ENCODE results near the gene GNG13. TPM values are rescaled to one million over a fixed set of nuclear protein-coding genes. Genes with fewer than 3 reads are reported as not detected.

Gene GNG13
- total and polyA plus RNA-seq, 2 experiments from 2014 or later = not detected

DNA sequence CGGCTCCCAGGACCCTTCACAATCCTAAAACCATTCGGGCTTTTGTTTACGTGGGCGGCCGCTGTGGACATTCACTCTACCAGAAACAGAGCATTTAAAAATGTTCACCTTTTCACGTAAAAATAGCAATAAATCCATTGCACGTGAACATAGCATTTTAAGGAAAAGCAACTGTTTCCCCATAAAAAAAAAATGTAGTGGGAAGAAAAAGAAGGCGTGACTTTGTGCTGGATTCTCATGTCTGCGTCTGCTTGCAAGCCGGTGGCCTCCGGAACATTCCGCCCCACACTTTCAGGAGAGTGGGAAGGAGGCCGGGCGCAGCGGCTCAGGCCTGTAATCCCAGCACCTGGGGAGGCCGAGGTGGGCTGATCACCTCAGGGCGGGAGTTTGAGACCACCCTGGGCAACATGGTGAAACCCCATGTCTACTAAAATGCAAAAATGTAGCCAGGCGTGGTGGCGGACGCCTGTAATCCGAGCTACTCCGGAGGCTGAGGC is 13.4 kb upstream of the GNG13 start:
- no peaks in the 10 kb centered on the region for H3K9me2 ChIP-seq (ENCODE audit: insufficient read depth)
- H3K4me1 ChIP-seq (ENCODE audit: insufficient read depth) = peaks cover 22% of the 10 kb centered on the region
- H3K4me3 ChIP-seq = peak overlapping the region; percentile 71
- H3K36me3 ChIP-seq (ENCODE audit: low read depth) = no peaks in the 10 kb centered on the region
- no peak overlapping the region for H3K27ac ChIP-seq
- DNase-seq = no peak
- H4K20me1 ChIP-seq (ENCODE audit: insufficient read depth) = no peaks in the 10 kb centered on the region
- TF ChIP-seq EZH2 (IDR thresholded peaks at IDR 0.05; ENCODE audit: insufficient read depth, poor library complexity, severe bottlenecking) (no peak), EZH2phosphoT487 (IDR thresholded peaks at IDR 0.05; ENCODE audit: insufficient read depth, low read depth) (no peak)
- H3F3A ChIP-seq (ENCODE audit: insufficient read depth) = 0 out of 2 replicates have a peak, but pooled peaks cover 5% of the 10 kb centered on the region
- peaks cover 17% of the 10 kb centered on the region; the same call in 1 of the 2 replicates for H3K27me3 ChIP-seq (replicated peaks; ENCODE audit: insufficient read depth)
- H3K9ac ChIP-seq = peak overlapping the region; percentile 69
- peaks cover 10% of the 10 kb centered on the region; the same call in 1 of the 2 replicates for H3K79me2 ChIP-seq (ENCODE audit: insufficient read depth)
- H3K9me3 ChIP-seq (ENCODE audit: low read depth) = no peaks in the 10 kb centered on the region
- in situ Hi-C loops (cut with MboI) = loop anchor here (25.0 kb wide), 1 partner anchor 248 kb away; the partner anchor contains the start of gene SSTR5
- peak overlapping the region; percentile 84 for H3K4me2 ChIP-seq (ENCODE audit: unreplicated experiment)
- 36 to 42% methylated on average over 22 of the region's 22 CpGs for WGBS, 2 experiments (ENCODE audit: low coverage in 1 of 2, low lambda C conversion rate in 2 of 2, missing lambda C conversion rate in 2 of 2)
- peak overlapping the region; percentile 84 for H2AFZ ChIP-seq

DNA sequence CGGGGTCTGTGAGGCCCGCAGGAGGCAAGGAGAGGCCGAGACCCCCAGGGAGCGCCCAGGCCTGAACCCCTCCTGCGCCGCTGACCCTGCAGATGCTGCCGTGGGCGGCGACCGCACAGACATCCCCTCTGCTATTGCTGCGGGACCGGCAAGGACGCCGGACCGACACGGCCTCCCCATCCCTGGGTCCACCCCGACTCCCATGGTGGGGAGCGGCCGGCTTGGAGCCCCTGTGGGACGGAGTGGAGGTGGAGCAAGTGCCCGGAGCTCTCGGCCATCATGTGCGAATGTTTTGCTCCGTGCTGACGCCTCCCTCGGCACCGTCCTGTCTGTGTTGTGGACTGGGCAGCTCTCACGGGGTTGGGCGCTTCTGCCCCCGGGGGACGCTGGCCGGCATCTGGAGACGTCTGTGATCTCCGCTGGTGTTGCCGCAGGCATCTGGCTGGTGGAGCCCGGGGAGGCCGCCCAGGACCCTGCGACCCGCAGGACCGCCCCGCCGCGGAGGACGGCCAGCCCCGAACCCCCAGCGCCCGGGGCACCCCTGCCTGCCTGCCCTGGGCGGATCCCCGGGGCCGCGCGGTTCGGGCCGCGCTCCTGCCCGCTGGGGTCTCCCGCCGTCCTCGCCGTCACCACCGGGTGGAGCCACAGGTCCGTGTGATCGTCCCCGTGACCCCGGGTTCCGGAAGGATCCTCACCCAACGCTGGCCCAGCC is 12.8 kb upstream of the GNG13 start:
- H3K4me3 ChIP-seq = peak overlapping the region; percentile 71
- peaks cover 14% of the 10 kb centered on the region; the same call in 1 of the 2 replicates for H3K27me3 ChIP-seq (replicated peaks; ENCODE audit: insufficient read depth)
- H2AFZ ChIP-seq = peak overlapping the region; percentile 84
- H3K9me3 ChIP-seq (ENCODE audit: low read depth) = no peaks in the 10 kb centered on the region
- no peaks in the 10 kb centered on the region for H4K20me1 ChIP-seq (ENCODE audit: insufficient read depth)
- H3K36me3 ChIP-seq (ENCODE audit: low read depth) = no peaks in the 10 kb centered on the region
- TF ChIP-seq EZH2phosphoT487 (IDR thresholded peaks at IDR 0.05; ENCODE audit: insufficient read depth, low read depth) (no peak), EZH2 (IDR thresholded peaks at IDR 0.05; ENCODE audit: insufficient read depth, poor library complexity, severe bottlenecking) (no peak)
- H3F3A ChIP-seq (ENCODE audit: insufficient read depth) = 0 out of 2 replicates have a peak, but pooled peaks cover 5% of the 10 kb centered on the region
- H3K4me2 ChIP-seq (ENCODE audit: unreplicated experiment) = peak overlapping the region; percentile 84
- H3K9me2 ChIP-seq (ENCODE audit: insufficient read depth) = no peaks in the 10 kb centered on the region
- H3K4me1 ChIP-seq (ENCODE audit: insufficient read depth) = peaks cover 25% of the 10 kb centered on the region
- peak; percentile 72 for DNase-seq
- no peak overlapping the region for H3K27ac ChIP-seq
- in situ Hi-C loops (cut with MboI) = loop anchor here (25.0 kb wide), 1 partner anchor 249 kb away; the partner anchor contains the start of gene SSTR5
- peaks cover 16% of the 10 kb centered on the region; the same call in 1 of the 2 replicates for H3K79me2 ChIP-seq (ENCODE audit: insufficient read depth)
- peak overlapping the region; percentile 69 for H3K9ac ChIP-seq
- WGBS, 2 experiments (ENCODE audit: low coverage in 1 of 2, low lambda C conversion rate in 2 of 2, missing lambda C conversion rate in 2 of 2) = 7% methylated on average over 48 to 57 of the region's 67 CpGs

DNA sequence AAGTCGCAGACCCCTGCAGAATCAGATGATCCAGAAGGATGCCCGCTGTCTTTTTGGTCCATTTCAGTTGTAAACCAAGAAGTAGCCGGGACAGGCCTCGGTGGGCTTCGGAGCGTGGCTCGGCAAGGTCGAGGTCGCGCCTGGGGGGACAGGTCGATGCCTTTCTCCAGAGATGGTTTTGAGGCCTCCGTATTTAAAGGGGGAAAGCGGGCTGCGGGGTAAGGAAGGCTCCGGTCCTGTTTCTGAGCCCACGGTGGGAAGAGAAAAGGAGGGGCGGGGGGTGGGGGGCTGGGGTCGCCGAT is 7.5 kb upstream of the GNG13 start:
- H3K9me2 ChIP-seq (ENCODE audit: insufficient read depth) = no peaks in the 10 kb centered on the region
- peak overlapping the region; percentile 96 for H3K4me3 ChIP-seq
- 0 to 1% methylated on average over 17 to 19 of the region's 19 CpGs for WGBS, 2 experiments (ENCODE audit: low coverage in 1 of 2, low lambda C conversion rate in 2 of 2, missing lambda C conversion rate in 2 of 2)
- H3K36me3 ChIP-seq (ENCODE audit: low read depth) = no peaks in the 10 kb centered on the region
- H3K4me1 ChIP-seq (ENCODE audit: insufficient read depth) = 0 out of 2 replicates have a peak, but pooled peaks cover 3% of the 10 kb centered on the region
- no peaks in the 10 kb centered on the region for H3K9me3 ChIP-seq (ENCODE audit: low read depth)
- H3F3A ChIP-seq (ENCODE audit: insufficient read depth) = no peaks in the 10 kb centered on the region
- TF ChIP-seq EZH2 (IDR thresholded peaks at IDR 0.05; ENCODE audit: insufficient read depth, poor library complexity, severe bottlenecking) = no peak
- TF ChIP-seq EZH2phosphoT487 (IDR thresholded peaks at IDR 0.05; ENCODE audit: insufficient read depth, low read depth) = no peak
- H3K9ac ChIP-seq = peak overlapping the region; percentile 93
- no peaks in the 10 kb centered on the region for H4K20me1 ChIP-seq (ENCODE audit: insufficient read depth)
- peak overlapping the region; percentile 95 for H2AFZ ChIP-seq
- peak overlapping the region; percentile 88 for H3K4me2 ChIP-seq (ENCODE audit: unreplicated experiment)
- H3K79me2 ChIP-seq (ENCODE audit: insufficient read depth) = peaks cover 32% of the 10 kb centered on the region; the same call in 1 of the 2 replicates
- H3K27me3 ChIP-seq (replicated peaks; ENCODE audit: insufficient read depth) = no peaks in the 10 kb centered on the region
- in situ Hi-C loops (cut with MboI) = loop anchor here (25.0 kb wide), 1 partner anchor 254 kb away; the partner anchor contains the start of gene SSTR5
- no peak for DNase-seq
- H3K27ac ChIP-seq = no peak overlapping the region

DNA sequence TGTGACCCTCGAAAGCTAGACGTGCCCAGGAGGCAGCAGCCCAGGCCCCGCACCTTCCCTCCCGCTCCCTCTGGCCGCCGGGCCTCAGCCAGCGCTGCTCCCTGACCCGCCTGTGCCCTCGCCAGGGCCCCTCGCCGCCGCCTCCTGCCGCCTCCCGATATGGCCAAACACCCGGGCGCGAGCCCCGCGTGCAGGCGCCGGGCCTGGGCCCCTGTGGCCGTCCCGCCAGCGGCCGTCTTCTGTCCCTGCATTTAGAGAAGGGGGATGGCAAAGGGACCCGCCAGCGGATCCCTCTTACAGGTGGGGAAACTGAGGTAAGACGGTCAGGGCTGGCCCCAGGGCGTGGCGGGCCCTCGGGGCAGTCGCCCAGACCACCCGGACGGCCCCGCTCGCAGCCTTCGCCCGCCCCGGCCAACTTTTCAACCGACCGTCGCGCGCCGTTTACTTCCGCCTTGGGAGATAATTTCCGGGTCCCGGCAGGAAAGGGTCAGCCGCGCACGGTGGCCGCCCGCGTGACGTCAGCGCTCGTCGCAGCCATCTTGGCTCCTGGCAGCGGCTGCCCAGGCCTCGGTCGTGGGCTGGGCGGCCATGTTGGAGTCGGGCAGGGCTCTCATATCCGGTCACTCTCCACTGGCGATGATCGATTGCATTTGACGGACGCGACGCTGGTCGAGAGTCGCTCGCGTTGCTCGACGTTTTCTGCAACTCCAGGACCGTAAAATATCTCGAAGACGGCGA is 7.0 kb upstream of the GNG13 start:
- Histone ChIP-seq H2AFZ (peak overlapping the region; percentile 95), H3K79me2 (ENCODE audit: insufficient read depth) (peaks cover 32% of the 10 kb centered on the region; the same call in 1 of the 2 replicates), H3K9ac (peak overlapping the region; percentile 93), H3K9me2 (ENCODE audit: insufficient read depth) (no peaks in the 10 kb centered on the region), H3K36me3 (ENCODE audit: low read depth) (no peaks in the 10 kb centered on the region), H3K4me3 (peak overlapping the region; percentile 96), H4K20me1 (ENCODE audit: insufficient read depth) (no peaks in the 10 kb centered on the region), H3F3A (ENCODE audit: insufficient read depth) (no peaks in the 10 kb centered on the region), H3K27ac (peak overlapping the region; percentile 85), H3K9me3 (ENCODE audit: low read depth) (no peaks in the 10 kb centered on the region), H3K4me2 (ENCODE audit: unreplicated experiment) (peak overlapping the region; percentile 88), H3K27me3 (replicated peaks; ENCODE audit: insufficient read depth) (no peaks in the 10 kb centered on the region), H3K4me1 (ENCODE audit: insufficient read depth) (0 out of 2 replicates have a peak, but pooled peaks cover 3% of the 10 kb centered on the region)
- DNase-seq = peak; percentile 99
- TF ChIP-seq EZH2 (IDR thresholded peaks at IDR 0.05; ENCODE audit: insufficient read depth, poor library complexity, severe bottlenecking) (no peak), EZH2phosphoT487 (IDR thresholded peaks at IDR 0.05; ENCODE audit: insufficient read depth, low read depth) (no peak)
- in situ Hi-C loops (cut with MboI) = loop anchor here (25.0 kb wide), 1 partner anchor 255 kb away; the partner anchor contains the start of gene SSTR5
- WGBS, 2 experiments (ENCODE audit: low coverage in 1 of 2, low lambda C conversion rate in 2 of 2, missing lambda C conversion rate in 2 of 2) = 1% methylated on average over 73 to 78 of the region's 80 CpGs
